MG63 (cell line): Measurements from ENCODE around the gene CPA3. TPM values are rescaled to one million over a fixed set of nuclear protein-coding genes. Genes with fewer than 3 reads are reported as not detected.
A peak's percentile ranks its signal among the peaks of the same experiment; 100 is the strongest.

Source experiments
- DNase-seq: peaks from one replicate; pipeline ENCODE4 v3.0.0-alpha.2; 2020
- H3K27me3 ChIP-seq: fragments of 250-450 bp; sonication (Bioruptor Pico); 2 replicates; pipeline ENCODE4 v1.5.1; 2020; ENCODE audit warnings: mild to moderate bottlenecking, moderate library complexity
- H3K36me3 ChIP-seq: fragments of 250-450 bp; sonication (Bioruptor Pico); 2 replicates; pipeline ENCODE4 v1.5.1; 2020; ENCODE audit warnings: mild to moderate bottlenecking, moderate library complexity
- H3K4me3 ChIP-seq: fragments of 250-450 bp; sonication (Bioruptor Pico); 2 replicates; pipeline ENCODE4 v1.5.1; 2020; ENCODE audit warnings: mild to moderate bottlenecking, moderate library complexity
- H3K9me3 ChIP-seq: fragments of 250-450 bp; sonication (Bioruptor Pico); 2 replicates; pipeline ENCODE4 v1.5.1; 2020; ENCODE audit warnings: mild to moderate bottlenecking, moderate library complexity
- total RNA-seq: library from RNA; depleted of rRNA; stranded (reverse); fragments of >200 nt; shearing (Covaris generic); gene quantifications from 2 replicates; pipeline ENCODE4 v1.2.3, GENCODE V29; 2014; ENCODE audit warnings: low replicate concordance

CPA3 gene
- total RNA-seq, 1 experiment from 2014 or later = 1.3 TPM

GRCh38 chr3:148889828-148890227 is 24.7 kb downstream of the CPA3 start:
- Histone ChIP-seq H3K9me3 (peaks cover 15% of the 10 kb centered on the region), H3K36me3 (no peaks in the 10 kb centered on the region), H3K27me3 (no peaks in the 10 kb centered on the region), H3K4me3 (no peak overlapping the region)
- DNase-seq = no peak

DNA sequence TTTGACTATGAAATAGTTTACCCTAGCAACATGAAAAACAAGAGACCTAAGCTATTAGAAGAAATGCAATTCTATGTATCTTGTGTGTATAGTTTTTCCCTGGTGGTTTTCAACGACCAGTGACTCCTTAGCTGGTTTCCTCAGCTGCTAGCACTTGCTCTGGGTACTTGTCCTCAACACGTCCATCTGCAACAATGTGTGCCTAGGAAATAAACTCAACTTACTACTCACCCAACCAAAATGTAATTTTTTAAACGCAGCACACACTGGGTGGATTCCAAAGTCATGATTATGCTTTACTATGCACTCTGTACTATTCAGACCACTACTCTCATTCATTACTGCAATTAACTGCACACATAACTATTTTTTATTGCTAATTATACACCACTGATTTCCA is 31.0 kb downstream of the CPA3 start:
- Histone ChIP-seq H3K9me3 (peaks cover 15% of the 10 kb centered on the region), H3K36me3 (no peaks in the 10 kb centered on the region), H3K4me3 (no peak overlapping the region), H3K27me3 (no peaks in the 10 kb centered on the region)
- no peak for DNase-seq

- Histone ChIP-seq H3K9me3 (no peaks in the 10 kb centered on the region), H3K27me3 (no peaks in the 10 kb centered on the region), H3K36me3 (no peaks in the 10 kb centered on the region), H3K4me3 (no peak overlapping the region)
- no peak for DNase-seq
Observed at GRCh38 chr3:148901987-148902791, 37.1 kb downstream of the CPA3 start.

GRCh38 chr3:148903022-148903442 is 37.9 kb downstream of the CPA3 start:
- no peak for DNase-seq
- H3K4me3 ChIP-seq = no peak overlapping the region

GRCh38 chr3:148903941-148904340 is 38.8 kb downstream of the CPA3 start:
- H3K36me3 ChIP-seq = no peaks in the 10 kb centered on the region
- H3K4me3 ChIP-seq = no peak overlapping the region
- H3K9me3 ChIP-seq = no peaks in the 10 kb centered on the region
- no peak for DNase-seq
- no peaks in the 10 kb centered on the region for H3K27me3 ChIP-seq

More at GRCh38 chr3:148903022-148903442, 37.9 kb downstream of the CPA3 start:
- H3K27me3 ChIP-seq = no peaks in the 10 kb centered on the region
- H3K36me3 ChIP-seq = no peaks in the 10 kb centered on the region
- no peaks in the 10 kb centered on the region for H3K9me3 ChIP-seq

DNA sequence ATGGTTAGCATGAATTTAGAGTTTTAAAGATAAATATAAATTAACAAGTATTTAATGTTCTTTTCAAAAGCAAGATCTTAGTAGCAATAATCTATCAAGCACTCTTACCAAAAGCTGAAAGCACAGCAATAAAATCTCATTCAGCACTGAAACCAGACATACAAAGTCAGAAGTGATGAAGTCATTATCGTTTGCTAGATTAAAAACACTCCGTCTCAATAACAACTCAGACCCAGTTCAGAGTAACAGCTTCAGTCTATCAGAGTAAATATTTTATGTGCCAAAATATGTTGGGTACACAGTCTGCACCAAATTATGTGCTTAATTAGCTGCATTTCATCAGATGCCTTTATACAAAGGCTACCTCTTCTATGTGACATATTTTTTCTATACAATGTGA is 41.6 kb downstream of the CPA3 start:
- Histone ChIP-seq H3K36me3 (no peaks in the 10 kb centered on the region), H3K27me3 (no peaks in the 10 kb centered on the region), H3K4me3 (no peak overlapping the region), H3K9me3 (no peaks in the 10 kb centered on the region)
- DNase-seq = no peak

DNA sequence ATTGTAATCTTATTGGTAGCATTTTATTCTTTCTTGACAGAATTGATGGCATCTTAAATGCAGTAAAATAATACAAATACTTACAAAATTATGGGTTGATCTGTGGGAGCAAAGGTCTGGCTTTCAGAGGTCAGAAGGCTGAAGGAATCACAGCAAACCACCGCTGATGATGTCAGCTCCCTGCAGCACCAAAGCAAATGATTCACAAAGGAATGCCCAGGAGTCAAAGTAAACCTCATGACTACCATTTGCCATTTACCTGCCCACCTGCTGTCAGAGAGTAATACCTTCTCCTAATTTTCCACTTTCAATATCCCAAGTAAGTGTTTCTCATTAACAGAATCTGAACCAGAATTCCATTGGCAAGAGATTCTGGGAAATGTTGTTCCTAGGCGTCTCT is 46.1 kb downstream of the CPA3 start:
- no peak for DNase-seq
- no peaks in the 10 kb centered on the region for H3K27me3 ChIP-seq
- H3K9me3 ChIP-seq = no peaks in the 10 kb centered on the region
- no peaks in the 10 kb centered on the region for H3K36me3 ChIP-seq
- H3K4me3 ChIP-seq = no peak overlapping the region

GRCh38 chr3:148911592-148911991 is 46.5 kb downstream of the CPA3 start:
- no peaks in the 10 kb centered on the region for H3K9me3 ChIP-seq
- DNase-seq = no peak
- no peak overlapping the region for H3K4me3 ChIP-seq
- no peaks in the 10 kb centered on the region for H3K27me3 ChIP-seq
- no peaks in the 10 kb centered on the region for H3K36me3 ChIP-seq

GRCh38 chr3:148914936-148915690 is 50.0 kb downstream of the CPA3 start:
- DNase-seq = no peak
- no peaks in the 10 kb centered on the region for H3K36me3 ChIP-seq
- H3K27me3 ChIP-seq = no peaks in the 10 kb centered on the region
- no peak overlapping the region for H3K4me3 ChIP-seq
- no peaks in the 10 kb centered on the region for H3K9me3 ChIP-seq

- peaks cover 3% of the 10 kb centered on the region for H3K9me3 ChIP-seq
- no peak for DNase-seq
- H3K4me3 ChIP-seq = no peak overlapping the region
- H3K27me3 ChIP-seq = no peaks in the 10 kb centered on the region
- no peaks in the 10 kb centered on the region for H3K36me3 ChIP-seq
Observed at GRCh38 chr3:148916132-148916531, 51.0 kb downstream of the CPA3 start.

DNA sequence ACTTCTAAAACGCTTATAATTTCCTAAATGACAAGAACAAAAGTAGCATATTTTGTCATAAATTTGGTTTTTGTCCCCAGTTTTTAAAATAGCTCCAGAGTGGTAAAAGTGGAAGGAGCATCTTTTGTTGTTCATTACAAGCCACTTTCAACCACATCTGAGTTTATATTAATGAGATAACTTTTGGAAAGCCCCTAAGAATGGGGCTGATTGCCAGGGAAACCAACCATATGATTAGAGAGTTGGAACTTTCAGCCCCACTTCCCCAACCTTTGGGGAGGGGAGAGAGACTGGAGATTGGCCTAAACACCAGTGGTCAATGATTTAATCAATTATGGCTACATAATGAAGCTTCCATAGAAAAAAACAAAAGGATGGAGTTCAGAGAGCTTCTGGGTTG is 57.4 kb downstream of the CPA3 start:
- Histone ChIP-seq H3K4me3 (no peak overlapping the region), H3K9me3 (peaks cover 11% of the 10 kb centered on the region), H3K36me3 (no peaks in the 10 kb centered on the region), H3K27me3 (no peaks in the 10 kb centered on the region)
- DNase-seq = no peak

- peaks cover 11% of the 10 kb centered on the region for H3K9me3 ChIP-seq
- no peak overlapping the region for H3K4me3 ChIP-seq
- no peaks in the 10 kb centered on the region for H3K27me3 ChIP-seq
- no peaks in the 10 kb centered on the region for H3K36me3 ChIP-seq
- no peak for DNase-seq
Observed at GRCh38 chr3:148923592-148923991, 58.5 kb downstream of the CPA3 start.

DNA sequence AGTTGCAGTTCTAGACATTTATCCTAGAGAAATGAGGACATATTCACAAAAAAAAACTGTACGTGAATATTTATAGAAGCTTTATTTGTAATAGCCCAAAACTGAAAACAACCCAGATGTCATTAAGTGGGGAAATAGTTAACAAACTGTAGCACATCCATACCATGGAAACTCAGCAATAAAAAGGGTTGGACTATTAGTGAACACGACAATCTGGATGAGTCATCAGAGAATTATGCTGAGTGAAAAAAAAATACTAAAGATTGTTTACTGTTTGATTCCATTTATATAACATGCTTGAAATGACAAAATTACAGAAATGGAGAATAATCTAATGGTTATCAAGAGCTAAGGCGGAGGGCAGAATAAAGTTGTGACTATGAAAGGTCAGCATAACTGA is 59.5 kb downstream of the CPA3 start:
- no peak overlapping the region for H3K4me3 ChIP-seq
- H3K36me3 ChIP-seq = no peaks in the 10 kb centered on the region
- DNase-seq = no peak
- peaks cover 11% of the 10 kb centered on the region for H3K9me3 ChIP-seq
- no peaks in the 10 kb centered on the region for H3K27me3 ChIP-seq

- Histone ChIP-seq H3K4me3 (no peak overlapping the region), H3K9me3 (peaks cover 11% of the 10 kb centered on the region), H3K27me3 (no peaks in the 10 kb centered on the region), H3K36me3 (no peaks in the 10 kb centered on the region)
- DNase-seq = no peak
Observed at GRCh38 chr3:148925845-148926244, 60.7 kb downstream of the CPA3 start.

DNA sequence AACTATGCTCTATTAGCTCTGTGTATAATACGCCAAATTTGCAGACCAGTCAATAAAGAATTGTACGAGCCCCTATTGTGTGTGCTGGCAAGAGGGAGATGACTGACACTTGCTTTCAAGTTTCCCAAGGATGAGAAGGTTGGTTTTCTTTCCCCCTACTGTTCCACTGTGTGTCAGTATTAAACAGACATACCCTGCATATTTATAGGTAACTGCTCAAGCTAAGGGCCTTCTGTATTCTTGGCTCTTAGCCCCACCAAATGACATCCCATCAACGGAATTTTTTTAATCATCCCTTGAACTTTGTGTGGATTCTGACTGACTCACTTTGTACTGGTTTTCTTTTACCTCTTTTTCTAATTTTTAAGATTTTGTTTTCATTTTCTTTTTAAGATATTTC is 65.7 kb downstream of the CPA3 start:
- Histone ChIP-seq H3K4me3 (no peak overlapping the region), H3K9me3 (no peaks in the 10 kb centered on the region), H3K27me3 (no peaks in the 10 kb centered on the region), H3K36me3 (no peaks in the 10 kb centered on the region)
- peak; percentile 56 for DNase-seq

- no peaks in the 10 kb centered on the region for H3K27me3 ChIP-seq
- H3K4me3 ChIP-seq = no peak overlapping the region
- no peak for DNase-seq
- no peaks in the 10 kb centered on the region for H3K36me3 ChIP-seq
- H3K9me3 ChIP-seq = no peaks in the 10 kb centered on the region
Observed at GRCh38 chr3:148931574-148931973, 66.5 kb downstream of the CPA3 start.

- no peak overlapping the region for H3K4me3 ChIP-seq
- no peaks in the 10 kb centered on the region for H3K9me3 ChIP-seq
- H3K27me3 ChIP-seq = no peaks in the 10 kb centered on the region
- H3K36me3 ChIP-seq = no peaks in the 10 kb centered on the region
- no peak for DNase-seq
Observed at GRCh38 chr3:148932972-148933371, 67.9 kb downstream of the CPA3 start.
